Neural cell (in vitro differentiated cells): Measurements from ENCODE around the gene TDRD6. TPM values are rescaled to one million over a fixed set of nuclear protein-coding genes. Genes with fewer than 3 reads are reported as not detected.

Experiments used
- H2AFZ ChIP-seq: fragments of 200-600, 300-800 bp; sonication (generic), shearing (Covaris generic); 2 replicates; pipeline ENCODE4 v1.6.0; 2014; ENCODE audit warnings: low read depth, mild to moderate bottlenecking, antibody characterized with exemption, low read length, moderate library complexity
- H3F3A ChIP-seq: fragments of 200-600 bp; shearing (Covaris generic); 2 replicates; pipeline ENCODE4 v1.6.1; 2016; ENCODE audit warnings: mild to moderate bottlenecking, moderate library complexity, mixed read lengths, antibody characterized with exemption, low read length; ENCODE audit not compliant: insufficient read depth, poor library complexity, severe bottlenecking
- H3K27ac ChIP-seq: fragments of 200-600, 300-800 bp; sonication (generic), shearing (Covaris generic); 2 replicates; pipeline ENCODE4 v1.5.1; 2014; ENCODE audit warnings: mild to moderate bottlenecking, low read length, moderate library complexity
- H3K27me3 ChIP-seq: fragments of 300-800, 200-600 bp; sonication (generic), shearing (Covaris generic); 2 replicates; pipeline ENCODE4 v1.6.0; 2014; ENCODE audit warnings: mild to moderate bottlenecking, low read depth, low read length, moderate library complexity; ENCODE audit not compliant: insufficient read depth
- H3K36me3 ChIP-seq: fragments of 300-800, 200-600 bp; sonication (generic), shearing (Covaris generic); 2 replicates; pipeline ENCODE4 v1.5.1; 2014; ENCODE audit warnings: mild to moderate bottlenecking, antibody characterized with exemption, low read length, moderate library complexity; ENCODE audit not compliant: insufficient read depth
- H3K4me2 ChIP-seq: fragments of 300-800, 200-600 bp; sonication (generic), shearing (Covaris generic); 2 replicates; pipeline ENCODE4 v1.6.0; 2014; ENCODE audit warnings: mild to moderate bottlenecking, low read length
- H3K4me3 ChIP-seq: fragments of 300-800, 200-600 bp; sonication (generic), shearing (Covaris generic); 2 replicates; pipeline ENCODE4 v1.5.1; 2014; ENCODE audit warnings: mild to moderate bottlenecking, low read length, moderate library complexity
- H3K79me2 ChIP-seq: fragments of 200-600 bp; shearing (Covaris generic); replicated peaks from 2 replicates; pipeline ENCODE4 v1.6.0; 2014; ENCODE audit warnings: mild to moderate bottlenecking, low read length, moderate library complexity; ENCODE audit not compliant: insufficient read depth
- H3K9ac ChIP-seq: fragments of 300-800, 200-600 bp; sonication (generic), shearing (Covaris generic); 2 replicates; pipeline ENCODE4 v1.6.1; 2016; ENCODE audit warnings: mild to moderate bottlenecking, low read length, mixed read lengths
- H3K9me2 ChIP-seq: fragments of 200-600 bp; shearing (Covaris generic); 2 replicates; pipeline ENCODE4 v1.6.1; 2016; ENCODE audit warnings: mild to moderate bottlenecking, low read length, mixed read lengths; ENCODE audit not compliant: insufficient read depth
- H3K9me3 ChIP-seq: fragments of 200-600, 300-800 bp; sonication (generic), shearing (Covaris generic); 2 replicates; pipeline ENCODE4 v1.6.1; 2016; ENCODE audit warnings: mild to moderate bottlenecking, mixed run types, low read length, moderate library complexity, mixed read lengths
- H4K20me1 ChIP-seq: fragments of 200-600 bp; shearing (Covaris generic); 2 replicates; pipeline ENCODE4 v1.6.1; 2016; ENCODE audit warnings: mild to moderate bottlenecking, mixed run types; ENCODE audit not compliant: insufficient read depth
- EP300 ChIP-seq: fragments of 450-650 bp; conservative IDR thresholded peaks from 2 replicates; pipeline ENCODE4 v1.6.1; 2014; ENCODE audit warnings: antibody characterized with exemption, mild to moderate bottlenecking, moderate library complexity; ENCODE audit not compliant: poor library complexity, severe bottlenecking
- EZH2 ChIP-seq: fragments of 200-600, 300-800 bp; shearing (Covaris generic), sonication (generic); IDR thresholded peaks from 2 replicates; pipeline ENCODE4 v1.6.1; 2014; ENCODE audit warnings: antibody characterized with exemption, low read length, borderline replicate concordance, mild to moderate bottlenecking; ENCODE audit not compliant: insufficient read depth, poor library complexity, severe bottlenecking
- MXI1 ChIP-seq: fragments of 450-650 bp; conservative IDR thresholded peaks from 2 replicates; pipeline ENCODE4 v1.6.1; 2014; ENCODE audit warnings: antibody characterized with exemption, mild to moderate bottlenecking; ENCODE audit not compliant: poor library complexity, severe bottlenecking
- POLR2AphosphoS5 ChIP-seq: IDR thresholded peaks from 2 replicates; pipeline ENCODE4 v1.6.1; 2012
- RAD21 ChIP-seq: fragments of 450-650 bp; conservative IDR thresholded peaks from 2 replicates; pipeline ENCODE4 v1.6.1; 2014; ENCODE audit warnings: antibody characterized with exemption, mild to moderate bottlenecking, moderate library complexity
- SMC3 ChIP-seq: fragments of 450-650 bp; conservative IDR thresholded peaks from 2 replicates; pipeline ENCODE4 v1.6.1; 2014; ENCODE audit warnings: antibody characterized with exemption, mild to moderate bottlenecking, moderate library complexity; ENCODE audit not compliant: poor library complexity
- TAF1 ChIP-seq: IDR thresholded peaks from 2 replicates; pipeline ENCODE4 v1.6.1; 2012; ENCODE audit warnings: low read depth
- polyA plus RNA-seq: library from polyadenylated mRNA; depleted of rRNA; stranded (reverse); fragments of >200 nt; gene quantifications from 2 replicates; pipeline ENCODE4 v1.2.3, GENCODE V29; 2014
- TF ChIP-seq, protein P1 (sequence below): fragments of 450-650 bp; IDR thresholded peaks from 2 replicates; pipeline ENCODE4 v1.5.1; 2014; ENCODE audit warnings: antibody characterized with exemption, mild to moderate bottlenecking, moderate library complexity; ENCODE audit not compliant: poor library complexity, severe bottlenecking
- TF ChIP-seq, protein P2 (sequence below): IDR thresholded peaks from 2 replicates; pipeline ENCODE4 v1.6.1; 2012; ENCODE audit warnings: borderline replicate concordance

Gene TDRD6
- polyA plus RNA-seq, 1 donor from 2014 or later = 0.92 TPM

DNA sequence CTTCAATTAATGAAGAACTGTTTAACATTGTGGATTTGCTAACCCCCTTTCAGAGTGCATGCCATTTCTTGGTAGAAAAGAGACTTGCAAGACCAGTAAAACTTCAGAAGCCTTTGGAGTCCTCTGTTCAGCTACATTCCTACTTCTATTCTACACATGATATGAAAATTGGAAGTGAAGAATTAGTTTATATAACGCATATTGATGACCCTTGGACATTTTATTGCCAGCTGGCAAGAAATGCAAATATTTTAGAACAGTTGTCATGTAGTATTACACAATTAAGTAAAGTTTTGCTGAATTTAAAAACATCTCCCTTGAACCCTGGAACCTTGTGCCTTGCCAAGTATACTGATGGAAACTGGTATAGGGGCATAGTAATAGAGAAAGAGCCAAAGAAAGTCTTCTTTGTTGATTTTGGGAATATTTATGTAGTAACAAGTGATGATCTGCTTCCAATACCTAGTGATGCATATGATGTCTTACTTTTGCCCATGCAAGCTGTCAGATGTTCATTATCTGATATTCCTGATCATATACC is 3.3 kb downstream of the TDRD6 start:
- no peak for TF ChIP-seq RAD21
- TF ChIP-seq EP300 = no peak
- TF ChIP-seq SMC3 = no peak
- TF ChIP-seq MXI1 = no peak
- TF ChIP-seq POLR2AphosphoS5 = no peak
- TF ChIP-seq, protein P1, sequence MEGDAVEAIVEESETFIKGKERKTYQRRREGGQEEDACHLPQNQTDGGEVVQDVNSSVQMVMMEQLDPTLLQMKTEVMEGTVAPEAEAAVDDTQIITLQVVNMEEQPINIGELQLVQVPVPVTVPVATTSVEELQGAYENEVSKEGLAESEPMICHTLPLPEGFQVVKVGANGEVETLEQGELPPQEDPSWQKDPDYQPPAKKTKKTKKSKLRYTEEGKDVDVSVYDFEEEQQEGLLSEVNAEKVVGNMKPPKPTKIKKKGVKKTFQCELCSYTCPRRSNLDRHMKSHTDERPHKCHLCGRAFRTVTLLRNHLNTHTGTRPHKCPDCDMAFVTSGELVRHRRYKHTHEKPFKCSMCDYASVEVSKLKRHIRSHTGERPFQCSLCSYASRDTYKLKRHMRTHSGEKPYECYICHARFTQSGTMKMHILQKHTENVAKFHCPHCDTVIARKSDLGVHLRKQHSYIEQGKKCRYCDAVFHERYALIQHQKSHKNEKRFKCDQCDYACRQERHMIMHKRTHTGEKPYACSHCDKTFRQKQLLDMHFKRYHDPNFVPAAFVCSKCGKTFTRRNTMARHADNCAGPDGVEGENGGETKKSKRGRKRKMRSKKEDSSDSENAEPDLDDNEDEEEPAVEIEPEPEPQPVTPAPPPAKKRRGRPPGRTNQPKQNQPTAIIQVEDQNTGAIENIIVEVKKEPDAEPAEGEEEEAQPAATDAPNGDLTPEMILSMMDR = no peak
- TF ChIP-seq TAF1 = no peak
- TF ChIP-seq, protein P2, sequence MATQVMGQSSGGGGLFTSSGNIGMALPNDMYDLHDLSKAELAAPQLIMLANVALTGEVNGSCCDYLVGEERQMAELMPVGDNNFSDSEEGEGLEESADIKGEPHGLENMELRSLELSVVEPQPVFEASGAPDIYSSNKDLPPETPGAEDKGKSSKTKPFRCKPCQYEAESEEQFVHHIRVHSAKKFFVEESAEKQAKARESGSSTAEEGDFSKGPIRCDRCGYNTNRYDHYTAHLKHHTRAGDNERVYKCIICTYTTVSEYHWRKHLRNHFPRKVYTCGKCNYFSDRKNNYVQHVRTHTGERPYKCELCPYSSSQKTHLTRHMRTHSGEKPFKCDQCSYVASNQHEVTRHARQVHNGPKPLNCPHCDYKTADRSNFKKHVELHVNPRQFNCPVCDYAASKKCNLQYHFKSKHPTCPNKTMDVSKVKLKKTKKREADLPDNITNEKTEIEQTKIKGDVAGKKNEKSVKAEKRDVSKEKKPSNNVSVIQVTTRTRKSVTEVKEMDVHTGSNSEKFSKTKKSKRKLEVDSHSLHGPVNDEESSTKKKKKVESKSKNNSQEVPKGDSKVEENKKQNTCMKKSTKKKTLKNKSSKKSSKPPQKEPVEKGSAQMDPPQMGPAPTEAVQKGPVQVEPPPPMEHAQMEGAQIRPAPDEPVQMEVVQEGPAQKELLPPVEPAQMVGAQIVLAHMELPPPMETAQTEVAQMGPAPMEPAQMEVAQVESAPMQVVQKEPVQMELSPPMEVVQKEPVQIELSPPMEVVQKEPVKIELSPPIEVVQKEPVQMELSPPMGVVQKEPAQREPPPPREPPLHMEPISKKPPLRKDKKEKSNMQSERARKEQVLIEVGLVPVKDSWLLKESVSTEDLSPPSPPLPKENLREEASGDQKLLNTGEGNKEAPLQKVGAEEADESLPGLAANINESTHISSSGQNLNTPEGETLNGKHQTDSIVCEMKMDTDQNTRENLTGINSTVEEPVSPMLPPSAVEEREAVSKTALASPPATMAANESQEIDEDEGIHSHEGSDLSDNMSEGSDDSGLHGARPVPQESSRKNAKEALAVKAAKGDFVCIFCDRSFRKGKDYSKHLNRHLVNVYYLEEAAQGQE = no peak
- no peak for TF ChIP-seq EZH2
- H3K4me2 ChIP-seq = no peak overlapping the region

DNA sequence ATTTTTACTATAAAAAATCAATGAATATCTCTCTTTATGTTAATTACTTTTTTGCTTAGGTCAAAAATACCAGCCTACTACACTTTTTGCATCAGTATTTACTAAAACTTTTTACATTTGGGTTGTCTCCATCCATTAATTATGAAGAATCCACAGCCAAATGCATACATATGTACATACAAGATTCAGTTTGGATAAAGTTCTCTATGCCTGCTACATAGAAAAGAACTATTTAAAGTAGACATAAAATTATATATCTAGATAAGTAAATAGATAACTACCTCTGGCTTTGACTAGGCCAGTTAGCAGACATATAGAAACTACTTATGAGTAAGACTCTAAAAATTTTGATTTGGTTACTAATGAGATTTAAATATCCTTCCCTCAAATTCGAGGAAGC is 12.3 kb downstream of the TDRD6 start:
- no peaks in the 10 kb centered on the region for H3K79me2 ChIP-seq
- H3K27me3 ChIP-seq = no peaks in the 10 kb centered on the region
- H3K9me2 ChIP-seq = no peaks in the 10 kb centered on the region
- no peak overlapping the region for H3K27ac ChIP-seq
- H3K4me3 ChIP-seq = no peak overlapping the region
- no peaks in the 10 kb centered on the region for H3F3A ChIP-seq
- no peak overlapping the region for H2AFZ ChIP-seq
- H3K9me3 ChIP-seq = no peaks in the 10 kb centered on the region
- H4K20me1 ChIP-seq = no peaks in the 10 kb centered on the region
- H3K4me2 ChIP-seq = no peak overlapping the region
- TF ChIP-seq SMC3 (no peak), TAF1 (no peak), MXI1 (no peak), POLR2AphosphoS5 (no peak), EZH2 (no peak)
- TF ChIP-seq, protein P1 = no peak
- TF ChIP-seq, protein P2 = no peak
- no peaks in the 10 kb centered on the region for H3K36me3 ChIP-seq
- no peak overlapping the region for H3K9ac ChIP-seq

More for the DNA sequence above, 3.3 kb downstream of the TDRD6 start:
- Histone ChIP-seq H3K79me2 (no peaks in the 10 kb centered on the region), H3K9ac (no peak overlapping the region), H3K27ac (no peak overlapping the region), H3K27me3 (no peaks in the 10 kb centered on the region), H3K36me3 (no peaks in the 10 kb centered on the region), H3K9me3 (no peaks in the 10 kb centered on the region), H4K20me1 (no peaks in the 10 kb centered on the region), H3F3A (no peaks in the 10 kb centered on the region), H3K9me2 (no peaks in the 10 kb centered on the region), H3K4me3 (no peak overlapping the region), H2AFZ (no peak overlapping the region)
